ENCODE results near the gene PLCH2. TPM values are rescaled to one million over a fixed set of nuclear protein-coding genes. Genes with fewer than 3 reads are reported as not detected.

The PLCH2 gene
- total RNA-seq, 1 experiment from 2014 or later = 0.10 TPM

DNA sequence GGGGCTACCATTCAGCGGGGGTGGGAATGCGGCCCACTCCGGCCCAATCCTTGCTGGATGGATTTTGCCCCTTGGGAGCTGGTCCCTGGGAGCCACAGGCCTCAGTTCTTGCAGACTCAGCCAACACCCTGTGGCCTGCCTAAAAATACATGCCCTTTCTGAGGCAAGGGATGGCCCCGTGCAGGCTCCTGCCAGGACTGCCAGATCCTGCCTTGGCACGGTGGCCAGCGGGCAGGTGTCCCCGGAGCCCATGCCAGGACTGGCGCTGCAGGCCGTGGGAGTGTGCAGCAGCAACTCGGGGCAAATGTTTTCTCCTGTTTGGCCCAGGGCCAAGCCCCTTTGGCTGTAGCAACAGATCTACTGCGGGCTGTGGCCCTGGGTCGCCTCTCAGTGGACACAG lies 51.9 kb downstream of the PLCH2 start:
- no peak for DNase-seq (ENCODE audit: low read depth)

DNA sequence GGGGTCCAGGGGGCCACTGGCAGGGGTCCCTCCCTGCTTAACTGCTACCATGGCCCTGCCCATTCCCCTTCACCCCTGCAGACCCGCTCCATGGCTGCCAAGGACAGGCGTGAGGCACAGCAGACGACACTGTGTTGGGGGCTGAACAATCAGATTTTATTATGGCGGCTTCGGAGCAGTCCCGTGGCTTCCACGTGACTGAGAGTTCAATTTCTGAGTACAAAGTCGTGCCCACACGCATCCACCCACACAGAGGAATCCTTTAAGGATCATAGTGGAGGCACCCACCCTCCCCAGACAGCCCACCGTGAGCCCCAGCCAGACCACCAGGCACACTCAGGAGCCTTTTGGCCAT lies 52.5 kb downstream of the PLCH2 start:
- no peak for DNase-seq (ENCODE audit: low read depth)

DNA sequence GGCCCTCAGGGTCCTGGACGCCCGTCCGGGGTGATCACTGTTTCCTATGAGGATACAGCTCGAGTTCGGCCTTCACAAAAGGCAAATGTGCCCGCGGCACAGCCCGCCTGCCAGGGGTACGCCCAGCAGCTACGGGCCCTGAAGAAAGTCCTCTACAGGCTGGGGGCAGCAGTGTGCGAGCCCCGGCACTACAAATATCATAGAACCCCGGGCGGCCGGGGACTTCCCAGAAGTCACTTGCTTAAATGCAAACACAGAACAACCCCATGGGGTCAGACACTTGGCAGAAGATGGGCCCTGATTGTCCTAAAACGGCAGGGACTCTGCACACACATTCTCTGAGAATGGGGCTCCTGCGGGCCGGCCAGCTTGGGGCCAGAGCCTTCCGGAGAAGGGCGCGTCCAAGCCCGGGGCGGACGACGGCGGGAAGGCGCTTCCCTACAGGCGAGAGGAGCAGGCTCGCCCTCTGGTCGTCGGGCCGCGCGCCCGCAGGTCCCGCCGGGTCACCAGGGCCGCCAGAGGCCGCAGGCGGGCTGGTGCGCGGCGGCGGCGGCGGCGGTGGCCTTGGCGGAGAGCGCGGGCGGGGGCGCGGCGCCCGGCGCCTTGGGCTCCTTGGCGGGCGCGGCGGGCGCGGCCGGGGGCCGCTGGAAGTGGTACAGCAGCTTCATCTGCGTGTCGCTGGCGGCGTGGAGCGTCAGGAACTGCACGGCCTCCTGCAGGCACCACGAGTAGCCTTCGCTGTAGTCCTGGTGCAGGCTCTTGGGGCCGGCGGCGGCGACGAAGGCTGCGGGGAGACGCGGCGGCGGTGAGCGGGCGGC lies 53.1 kb downstream of the PLCH2 start:
- no peak for DNase-seq (ENCODE audit: low read depth)

DNA sequence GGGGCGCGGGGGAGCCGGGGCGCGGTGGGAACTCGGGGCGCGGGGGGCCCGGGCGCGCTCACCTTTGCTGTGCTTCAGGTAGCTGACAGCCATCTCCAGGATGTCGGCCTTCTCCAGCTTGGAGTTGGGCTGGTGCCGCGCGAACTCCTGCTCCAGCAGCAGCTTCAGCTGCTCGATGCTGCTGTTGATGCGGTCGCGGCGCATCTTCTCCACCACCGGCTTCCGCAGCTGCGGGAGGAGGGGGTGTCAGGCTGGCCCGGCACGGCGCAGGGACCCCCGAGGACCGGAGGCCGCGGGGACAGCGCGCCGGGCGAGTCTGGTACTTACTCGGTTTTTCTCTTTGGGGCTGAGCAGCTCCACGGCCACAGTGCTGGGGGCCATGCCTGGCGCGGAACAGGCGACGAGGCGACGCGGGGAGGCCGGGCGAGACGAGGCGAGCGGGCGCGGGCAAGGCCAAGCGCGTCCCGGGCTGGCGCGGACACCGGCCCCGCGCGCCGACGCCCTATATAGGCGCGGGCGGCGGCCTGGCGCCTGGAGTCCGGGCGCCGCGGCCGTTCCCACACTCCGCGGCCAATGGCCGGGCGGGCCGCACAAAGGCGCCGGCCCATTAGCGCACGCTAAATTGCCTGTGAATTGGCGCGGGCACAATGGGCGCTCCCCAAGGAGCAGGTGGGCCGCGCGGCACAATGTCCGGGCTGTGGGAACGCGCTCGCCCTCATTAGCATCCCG lies 53.9 kb downstream of the PLCH2 start, which contains the start of gene HES5:
Gene HES5, minus strand, starts transcription at position 480 of the 729 bp plus-strand sequence. Its CDS starts 99 bp downstream, at position 381.
- DNase-seq (ENCODE audit: low read depth) = no peak

DNA sequence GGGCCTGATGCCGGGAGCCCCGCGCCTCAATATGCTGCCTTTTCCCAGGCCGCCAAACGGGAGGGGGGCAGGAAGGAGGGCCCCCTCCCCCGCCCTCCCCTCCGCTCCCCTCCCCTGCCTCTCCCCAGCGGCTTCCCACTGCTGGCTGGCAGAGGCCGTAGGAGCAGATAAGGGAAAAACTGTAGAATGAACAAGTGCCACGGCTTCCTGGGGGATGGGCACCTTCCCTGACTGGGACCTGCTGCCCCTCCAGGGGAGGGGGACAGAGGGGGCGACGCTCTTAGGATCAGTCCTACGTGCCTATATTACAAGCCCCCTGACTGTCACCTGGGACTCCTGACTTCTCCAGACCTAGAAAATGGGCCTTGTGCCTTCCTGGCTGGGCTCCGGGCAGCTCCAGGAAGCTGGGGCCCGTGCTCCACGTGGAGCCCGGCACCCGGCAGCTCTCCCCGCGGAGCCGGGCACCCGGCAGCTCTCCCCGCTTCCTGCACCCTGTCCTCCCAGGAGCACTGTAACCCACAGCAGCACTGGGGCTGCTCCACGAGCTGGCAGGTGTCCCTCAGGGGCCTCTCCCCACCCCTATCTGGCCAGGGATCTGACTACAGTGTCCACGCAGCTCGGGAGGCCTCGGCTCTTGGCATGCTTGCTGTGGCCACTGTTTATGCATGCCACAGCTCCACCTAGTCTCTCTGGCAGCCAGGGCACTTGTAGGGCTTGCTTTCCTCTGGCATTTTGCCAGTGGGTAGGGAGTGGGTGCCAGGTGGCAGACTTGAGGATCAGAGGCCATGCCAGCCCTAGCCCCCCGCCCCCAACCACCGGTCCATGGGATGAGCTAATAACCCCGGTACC lies 54.6 kb downstream of the PLCH2 start:
- no peak for DNase-seq (ENCODE audit: low read depth)

DNA sequence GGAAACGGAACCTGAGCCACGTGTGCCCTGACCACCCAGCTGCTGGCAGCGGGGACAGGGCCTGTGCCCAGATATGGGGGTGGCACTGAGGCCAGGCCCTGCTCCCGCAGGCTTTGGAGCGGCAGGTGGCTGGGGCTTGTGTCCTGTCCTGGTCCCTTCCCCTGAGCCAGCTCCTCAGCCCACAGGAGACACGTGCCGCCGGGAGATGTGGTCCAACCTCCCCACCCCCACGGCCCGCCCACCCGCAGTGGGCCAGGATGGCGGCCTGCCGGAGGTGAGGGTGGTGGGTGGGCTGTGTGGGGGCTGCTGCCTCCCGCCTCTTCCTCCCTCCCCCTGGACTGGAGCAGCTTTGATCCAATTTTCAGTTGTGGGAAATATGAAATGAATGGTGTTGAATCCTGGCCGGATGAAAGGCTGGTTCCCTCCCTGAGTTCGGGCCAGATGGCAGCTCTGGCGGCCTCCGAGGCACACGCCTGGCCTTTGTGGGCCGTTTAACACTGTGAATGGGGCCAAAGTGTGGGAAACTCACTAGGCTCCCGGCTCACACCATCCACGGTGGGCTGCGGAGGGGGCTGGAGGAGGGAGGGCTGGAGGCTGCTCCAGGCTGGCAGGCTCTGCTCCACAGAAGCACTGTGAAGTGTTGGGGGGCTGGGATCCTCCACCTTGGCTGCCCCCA lies 56.5 kb downstream of the PLCH2 start:
- DNase-seq (ENCODE audit: low read depth) = no peak

DNA sequence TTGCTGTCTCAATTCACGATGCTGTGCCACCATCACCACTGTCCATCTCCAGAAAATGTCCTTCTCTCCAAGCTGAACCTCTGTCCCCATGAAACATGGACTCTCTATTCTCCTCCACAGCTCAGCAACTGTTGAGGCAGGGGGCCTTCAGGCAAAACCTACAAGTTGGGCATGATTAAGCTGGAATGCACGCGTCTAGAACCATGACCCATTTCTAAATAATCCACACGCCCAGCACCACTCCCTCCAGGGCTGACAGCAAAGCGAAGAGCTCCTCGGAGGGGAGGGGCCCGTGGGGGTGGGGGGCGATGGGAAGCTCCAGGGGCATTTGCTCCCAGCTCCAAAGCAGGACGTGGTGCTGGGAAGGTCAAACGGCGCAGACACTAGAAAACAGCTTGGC lies 57.3 kb downstream of the PLCH2 start:
- no peak for DNase-seq (ENCODE audit: low read depth)

DNA sequence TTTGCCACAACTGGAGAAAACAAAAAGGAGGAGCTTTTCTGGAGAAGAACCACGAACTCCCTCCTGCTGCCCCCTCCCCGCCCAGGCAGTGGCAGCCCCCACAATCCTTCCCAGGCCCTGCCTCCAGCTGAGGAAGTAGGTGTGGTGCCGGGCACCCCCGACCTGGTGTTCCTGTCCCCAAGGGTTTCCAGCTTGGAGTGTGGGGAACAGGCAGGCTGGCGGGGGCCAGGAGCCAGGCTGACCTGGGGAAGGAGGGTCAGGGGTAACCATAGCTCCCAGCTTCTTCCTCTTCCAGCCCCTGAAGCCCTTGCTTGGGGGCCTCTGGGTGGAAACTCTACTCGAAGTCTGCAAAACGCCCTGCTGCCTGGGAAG lies 58.2 kb downstream of the PLCH2 start:
- no peak for DNase-seq (ENCODE audit: low read depth)

DNA sequence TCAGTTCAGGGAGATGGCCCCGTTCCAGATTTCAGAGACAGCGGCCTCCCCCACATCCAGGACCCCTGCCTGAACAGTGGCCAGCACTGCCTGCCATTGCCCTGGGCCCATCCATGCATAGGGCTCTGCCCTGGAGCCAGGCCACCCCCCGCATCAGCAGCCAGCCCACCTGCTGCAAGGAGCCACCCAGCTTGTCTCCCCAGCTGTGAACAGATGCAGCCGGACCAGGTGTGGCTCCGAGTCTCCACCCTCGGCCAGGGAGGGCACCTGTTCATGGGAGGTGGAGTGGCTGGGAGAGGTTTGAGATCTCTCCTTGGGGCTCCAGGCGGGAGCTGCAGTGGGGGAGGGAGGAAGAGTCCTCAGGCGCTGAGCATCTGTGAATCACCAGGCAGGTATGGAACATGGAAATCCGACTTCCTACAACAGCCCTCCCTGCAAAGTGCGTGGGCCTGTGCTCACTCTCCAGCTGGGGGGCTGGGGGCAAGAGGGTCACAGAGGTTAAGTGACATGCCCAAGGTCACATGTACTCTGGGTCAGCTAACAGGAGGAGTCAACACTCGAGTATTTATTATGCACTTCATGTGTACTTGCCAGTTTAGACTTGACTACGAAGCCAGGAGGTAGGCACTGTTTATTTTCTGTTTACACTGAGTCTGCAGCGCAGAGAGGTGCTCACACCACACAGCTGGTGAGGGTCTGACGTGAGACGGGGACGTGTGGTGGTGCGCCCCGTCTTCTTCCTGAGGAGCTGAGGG lies 58.8 kb downstream of the PLCH2 start:
- DNase-seq (ENCODE audit: low read depth) = peak; percentile 64

DNA sequence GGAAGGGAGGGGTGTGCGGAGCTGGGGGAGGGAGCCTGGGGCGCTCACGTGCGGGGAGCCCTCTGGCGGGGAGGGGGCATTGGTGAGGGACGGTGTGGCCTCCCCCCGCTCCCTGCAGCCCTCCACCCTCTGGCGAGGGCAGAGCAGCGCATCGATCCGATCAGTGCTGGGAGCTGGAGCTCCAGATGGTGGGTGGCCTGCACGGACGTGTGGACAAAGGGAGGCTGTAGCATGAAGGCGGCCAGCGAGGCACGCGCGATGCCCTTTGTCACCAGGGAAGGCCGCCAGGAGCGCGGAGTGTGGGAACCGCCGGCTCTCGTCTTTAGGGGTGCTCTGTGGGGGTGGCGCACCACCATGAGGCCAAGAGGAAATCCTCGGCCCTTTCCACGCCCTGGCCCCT lies 59.4 kb downstream of the PLCH2 start:
- DNase-seq (ENCODE audit: low read depth) = no peak

DNA sequence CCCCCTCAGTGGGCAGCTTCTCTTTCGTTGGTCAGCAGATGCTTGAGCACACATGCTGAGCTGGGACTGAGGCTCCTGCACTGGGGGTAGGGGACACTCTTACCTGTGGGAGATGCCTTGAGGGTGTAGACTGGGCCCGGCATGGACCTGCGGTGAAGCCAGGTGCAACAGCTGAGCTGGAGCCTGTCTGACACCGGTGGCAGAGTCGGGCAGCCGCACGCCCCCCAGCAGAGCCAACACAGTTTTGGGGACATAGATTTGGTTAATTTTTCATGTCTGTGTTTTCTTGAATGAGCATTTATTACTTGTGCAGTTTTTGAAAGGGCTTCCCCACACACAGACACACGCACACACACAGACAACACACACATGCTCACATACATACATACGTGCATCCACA lies 59.9 kb downstream of the PLCH2 start:
- DNase-seq (ENCODE audit: low read depth) = no peak

DNA sequence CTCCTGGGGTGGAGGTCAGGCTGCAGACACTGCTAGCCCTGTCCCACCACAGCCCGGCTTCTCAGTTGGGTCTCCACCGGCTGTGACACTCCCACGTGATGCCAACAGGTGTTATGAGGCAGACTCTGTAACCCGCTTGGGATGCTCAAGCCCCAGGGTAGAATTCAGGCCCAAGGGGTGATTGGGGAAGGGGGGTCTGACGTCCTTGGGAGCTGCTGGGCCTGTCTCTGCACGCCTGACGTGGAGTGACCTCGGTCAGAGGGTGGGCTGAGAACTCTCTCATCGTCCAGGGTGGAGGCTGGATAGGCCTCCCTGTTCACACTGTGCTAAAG lies 61.7 kb downstream of the PLCH2 start:
- no peak for DNase-seq (ENCODE audit: low read depth)

DNA sequence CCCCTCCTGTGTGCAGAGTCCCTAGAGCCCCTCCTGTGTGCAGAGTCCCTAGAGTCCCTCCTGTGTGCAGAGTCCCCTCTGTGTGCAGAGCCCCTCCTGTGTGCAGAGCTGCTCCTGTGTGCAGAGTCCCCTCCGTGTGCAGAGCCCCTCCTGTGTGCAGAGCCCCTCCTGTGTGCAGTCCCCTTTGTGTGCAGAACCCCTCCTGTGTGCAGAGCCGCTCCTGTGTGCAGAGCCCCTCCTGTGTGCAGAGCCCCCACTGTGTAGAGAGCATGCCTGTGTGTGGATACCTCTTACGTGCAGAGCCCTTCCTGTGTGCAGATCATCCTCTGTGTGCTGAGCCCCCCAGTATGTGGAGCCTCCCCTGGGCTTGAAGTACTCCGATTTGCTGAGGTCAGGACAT lies 62.3 kb downstream of the PLCH2 start:
- no peak for DNase-seq (ENCODE audit: low read depth)

DNA sequence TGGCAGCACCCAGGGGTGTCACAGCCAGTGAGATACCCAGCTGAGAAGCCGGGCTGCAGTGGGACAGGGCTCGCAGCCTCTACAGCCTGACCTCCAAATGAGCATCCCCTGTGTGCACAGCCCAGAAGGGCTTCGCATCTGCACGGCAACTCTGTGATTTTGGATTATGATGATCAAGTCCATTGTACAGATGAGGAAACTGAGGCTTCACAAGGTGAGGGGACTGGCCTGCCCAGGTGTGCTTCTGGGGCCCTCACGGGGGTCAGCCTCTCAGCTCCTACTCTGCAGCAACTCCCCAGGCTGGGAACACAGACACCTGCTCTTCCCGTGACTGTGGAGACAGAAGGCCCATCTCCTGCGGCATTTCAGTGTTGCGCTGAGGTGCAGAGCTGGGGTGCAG lies 62.8 kb downstream of the PLCH2 start:
- no peak for DNase-seq (ENCODE audit: low read depth)

DNA sequence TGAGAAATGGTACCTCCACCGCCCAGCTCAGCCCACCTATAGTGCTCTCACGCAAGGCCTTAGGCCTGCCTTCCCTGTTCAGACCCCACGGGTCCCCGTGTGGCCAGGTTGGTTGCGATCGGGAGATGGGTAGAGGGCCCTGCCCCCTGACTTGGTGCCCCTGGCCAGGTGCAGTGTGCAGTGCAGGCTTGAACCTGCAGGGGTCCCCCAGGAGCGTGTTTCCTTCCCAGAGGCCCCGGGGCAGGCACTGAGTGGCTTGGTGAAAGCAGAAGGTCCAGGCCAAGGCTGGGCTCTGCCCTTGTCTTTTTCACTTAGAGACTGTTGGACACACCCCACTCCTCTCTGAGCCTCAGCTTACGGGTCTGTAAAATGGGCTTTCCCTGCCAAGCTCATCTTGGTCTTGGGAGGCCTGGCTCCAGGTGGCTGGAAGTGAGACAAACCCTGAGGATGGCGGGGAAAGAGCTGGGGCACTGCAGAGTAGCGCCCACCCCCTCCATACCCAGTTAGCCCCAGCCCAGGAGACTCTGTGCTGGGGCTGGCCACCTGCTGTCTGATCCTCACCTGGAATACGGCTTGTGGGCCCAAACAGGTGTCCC lies 63.3 kb downstream of the PLCH2 start:
- no peak for DNase-seq (ENCODE audit: low read depth)

DNA sequence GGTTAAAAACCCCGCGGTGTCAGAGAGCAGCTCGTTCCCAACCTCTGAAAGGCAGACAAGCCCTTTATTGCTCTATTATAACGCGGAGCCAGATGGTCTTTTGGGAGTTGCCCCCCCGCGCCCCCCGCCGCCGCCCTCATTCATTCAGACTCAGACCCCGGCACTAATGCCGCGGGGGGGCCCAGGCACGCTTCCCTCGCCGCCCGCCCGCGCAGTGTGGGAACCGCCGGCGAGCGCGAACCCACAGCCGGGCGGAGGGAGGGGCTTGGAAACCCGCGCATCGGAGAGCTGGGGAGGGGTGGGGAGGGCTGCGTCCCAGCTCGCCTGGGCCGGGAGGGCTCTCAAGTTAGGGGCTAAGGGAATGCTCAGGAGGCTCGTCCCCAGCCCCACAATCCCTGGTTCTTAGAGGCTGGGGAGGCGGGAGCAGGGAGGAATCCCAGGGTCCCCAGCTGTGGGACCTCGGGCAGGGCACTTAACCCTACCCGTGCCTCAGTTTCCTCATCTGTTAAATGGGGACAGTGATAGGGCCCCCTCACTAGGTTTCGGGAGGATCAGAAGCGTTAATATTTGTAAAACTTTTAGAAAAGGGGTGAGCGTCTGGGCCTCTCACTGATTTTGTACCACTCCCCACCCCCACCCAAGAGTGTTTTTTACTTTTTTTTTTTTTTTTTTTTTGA lies 64.9 kb downstream of the PLCH2 start:
- DNase-seq (ENCODE audit: low read depth) = no peak

DNA sequence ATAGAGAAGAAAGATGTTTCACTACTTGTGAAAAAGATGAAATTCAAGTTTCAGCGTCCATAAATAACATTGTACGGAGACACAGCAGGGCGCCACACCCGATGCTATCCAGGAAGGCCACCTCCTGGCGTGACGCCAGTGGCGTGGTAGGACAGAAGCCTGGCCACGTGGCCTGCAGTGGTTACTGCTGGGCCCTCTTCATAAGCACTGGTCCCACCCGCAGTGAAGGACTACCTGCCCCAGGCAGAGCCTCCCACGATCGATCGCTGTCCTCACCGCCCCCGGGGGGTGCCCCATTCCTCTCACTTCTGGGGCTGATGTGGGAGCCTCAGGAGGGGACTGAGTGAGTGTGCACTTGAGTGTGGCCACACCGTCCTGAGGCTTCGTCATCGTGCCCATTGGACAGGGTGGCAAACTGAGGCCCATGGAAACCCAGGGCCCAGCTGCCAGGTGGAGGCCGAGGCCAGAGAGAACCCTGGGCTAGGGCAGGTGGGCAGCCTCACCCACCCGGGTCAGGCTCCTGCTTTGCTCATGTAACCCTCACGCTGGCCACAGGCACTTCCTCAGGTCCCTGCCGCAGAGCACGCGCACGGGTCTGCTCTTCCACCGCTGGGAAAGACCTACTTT lies 65.6 kb downstream of the PLCH2 start:
- no peak for DNase-seq (ENCODE audit: low read depth)

DNA sequence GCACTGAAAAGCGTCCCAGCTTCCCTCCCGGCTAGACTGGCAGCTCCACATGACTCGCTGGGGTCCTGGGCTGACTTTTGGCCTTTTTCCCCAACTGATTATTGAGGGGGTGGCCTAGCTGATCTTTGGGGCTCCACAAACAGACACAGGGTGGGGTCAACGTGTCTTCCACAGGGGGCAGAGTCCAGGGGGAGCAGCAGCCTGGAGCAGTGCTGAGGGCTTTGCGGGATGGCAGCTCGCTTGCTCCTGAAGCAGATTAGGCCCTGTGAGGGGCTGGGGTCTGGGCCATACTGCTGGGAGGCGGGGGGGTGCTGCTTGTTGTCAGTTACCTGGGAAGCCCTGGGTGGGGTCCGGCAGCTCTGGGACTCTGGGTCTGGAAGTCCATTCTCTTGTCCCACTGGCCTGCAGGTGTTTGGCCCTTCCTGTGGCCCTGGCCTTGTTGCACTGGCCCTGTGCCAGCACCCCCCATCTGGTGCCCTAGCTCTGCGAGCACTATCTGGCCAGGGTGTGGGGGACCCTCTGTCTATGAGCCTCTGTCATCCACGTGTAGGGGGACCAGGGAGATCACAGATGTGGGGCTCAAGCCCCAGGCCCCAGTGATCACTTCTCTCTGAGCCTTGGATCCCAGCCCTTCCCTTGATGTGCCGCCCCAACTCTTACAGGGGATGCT lies 66.3 kb downstream of the PLCH2 start:
- DNase-seq (ENCODE audit: low read depth) = no peak
